ENCODE measurements around the gene IRX4.

GRCh38 chr5:1852324-1852947 is 30.3 kb downstream of the IRX4 start:
- TF ChIP-seq CEBPB (tag; IDR thresholded peaks at IDR 0.05) (no peak), CTCF (IDR thresholded peaks at IDR 0.05 in 2 of 3, conservative IDR thresholded peaks at IDR 0.05 in 1 of 3; ENCODE audit: insufficient read depth in 2 of 3, low read depth in 1 of 3, low read length in 3 of 3) (no peak), SP1 (CRISPR knock-in tag; IDR thresholded peaks at IDR 0.05) (no peak), GTF2F1 (IDR thresholded peaks at IDR 0.05; ENCODE audit: low read depth, low read length) (no peak)

Data from K562 (cell line).